Measurements from ENCODE around the gene OSBPL8. TPM values are rescaled to one million over a fixed set of nuclear protein-coding genes. Genes with fewer than 3 reads are reported as not detected.

The OSBPL8 gene
- total RNA-seq, 4 donors from 2014 or later: 50.0 to 55.0 (median 54.7) TPM

GRCh38 chr12:76537923-76538322, 21.6 kb downstream of the OSBPL8 start:
- 89% methylated on average over 2 of the region's 2 CpGs for WGBS
- no peak overlapping the region for H3K4me3 ChIP-seq
- TF ChIP-seq POLR2A (IDR thresholded peaks at IDR 0.05; ENCODE audit: low read depth) (no peak), EP300 (IDR thresholded peaks at IDR 0.05) (no peak), POLR2AphosphoS5 (IDR thresholded peaks at IDR 0.05) (no peak), CTCF (IDR thresholded peaks at IDR 0.05) (no peak)
- H3K27me3 ChIP-seq: no peaks in the 10 kb centered on the region
- intact Hi-C loops (cut with DNase I): no loop called here
- no peak for DNase-seq (ENCODE audit: extremely low spot score)
- H3K9me3 ChIP-seq: no peaks in the 10 kb centered on the region
- no peaks in the 10 kb centered on the region for H3K36me3 ChIP-seq
- H3K4me1 ChIP-seq: peaks cover 0 to 6% (median 2%) of the 10 kb centered on the region in 4 donors
- H3K27ac ChIP-seq (replicated peaks in 1 of 4): no peak overlapping the region

GRCh38 chr12:76536546-76536945, 23.0 kb downstream of the OSBPL8 start:
- Histone ChIP-seq H3K27me3 (no peaks in the 10 kb centered on the region), H3K27ac (replicated peaks in 1 of 4) (no peak overlapping the region), H3K36me3 (no peaks in the 10 kb centered on the region), H3K4me1 (peaks cover 0 to 6% (median 2%) of the 10 kb centered on the region in 4 donors), H3K9me3 (no peaks in the 10 kb centered on the region), H3K4me3 (no peak overlapping the region)
- no peak for DNase-seq (ENCODE audit: extremely low spot score)
- intact Hi-C loops (cut with DNase I): no loop called here
- 87% methylated on average over 5 of the region's 5 CpGs for WGBS
- TF ChIP-seq CTCF (IDR thresholded peaks at IDR 0.05) (no peak), POLR2A (IDR thresholded peaks at IDR 0.05; ENCODE audit: low read depth) (no peak), EP300 (IDR thresholded peaks at IDR 0.05) (no peak), POLR2AphosphoS5 (IDR thresholded peaks at IDR 0.05) (no peak)

GRCh38 chr12:76535170-76535569, 24.4 kb downstream of the OSBPL8 start:
- intact Hi-C loops (cut with DNase I): no loop called here
- H3K4me1 ChIP-seq: peaks cover 0 to 5% (median 2%) of the 10 kb centered on the region in 4 donors
- H3K36me3 ChIP-seq: no peaks in the 10 kb centered on the region
- H3K9me3 ChIP-seq: no peaks in the 10 kb centered on the region
- no peak for DNase-seq (ENCODE audit: extremely low spot score)
- TF ChIP-seq EP300 (IDR thresholded peaks at IDR 0.05): no peak
- H3K27me3 ChIP-seq: no peaks in the 10 kb centered on the region
- H3K4me3 ChIP-seq: no peak overlapping the region
- H3K27ac ChIP-seq (replicated peaks in 1 of 4): no peak overlapping the region
- 96% methylated on average over 2 of the region's 2 CpGs for WGBS

- Histone ChIP-seq H3K36me3 (no peaks in the 10 kb centered on the region), H3K4me1 (peaks cover 0 to 12% (median 0%) of the 10 kb centered on the region in 4 donors), H3K27me3 (no peaks in the 10 kb centered on the region), H3K9me3 (no peaks in the 10 kb centered on the region), H3K4me3 (no peak overlapping the region), H3K27ac (replicated peaks in 1 of 4) (no peak overlapping the region)
- TF ChIP-seq POLR2AphosphoS5 (IDR thresholded peaks at IDR 0.05) (no peak), POLR2A (IDR thresholded peaks at IDR 0.05; ENCODE audit: low read depth) (no peak), EP300 (IDR thresholded peaks at IDR 0.05) (no peak)
- no peak for DNase-seq (ENCODE audit: extremely low spot score)
- intact Hi-C loops (cut with DNase I): no loop called here
- WGBS: 91% methylated on average over 5 of the region's 5 CpGs
Observed at GRCh38 chr12:76533331-76533730, 26.2 kb downstream of the OSBPL8 start.

- DNase-seq (ENCODE audit: extremely low spot score): no peak
- no peak for TF ChIP-seq CTCF (IDR thresholded peaks at IDR 0.05)
- no peak for TF ChIP-seq POLR2AphosphoS5 (IDR thresholded peaks at IDR 0.05)
- no peak for TF ChIP-seq EP300 (IDR thresholded peaks at IDR 0.05)
- TF ChIP-seq POLR2A (IDR thresholded peaks at IDR 0.05; ENCODE audit: low read depth): no peak
- intact Hi-C loops (cut with DNase I): no loop called here
- no peak overlapping the region for H3K27ac ChIP-seq (replicated peaks in 1 of 4)
- peaks cover 0 to 12% (median 0%) of the 10 kb centered on the region in 4 donors for H3K4me1 ChIP-seq
- no peak overlapping the region for H3K4me3 ChIP-seq
- H3K9me3 ChIP-seq: no peaks in the 10 kb centered on the region
- no peaks in the 10 kb centered on the region for H3K27me3 ChIP-seq
- 95% methylated on average over 4 of the region's 4 CpGs for WGBS
- H3K36me3 ChIP-seq: no peaks in the 10 kb centered on the region
Observed at GRCh38 chr12:76532520-76532919, 27.1 kb downstream of the OSBPL8 start.

GRCh38 chr12:76531056-76531455, 28.5 kb downstream of the OSBPL8 start:
- H3K27me3 ChIP-seq: no peaks in the 10 kb centered on the region
- no peak overlapping the region for H3K27ac ChIP-seq (replicated peaks in 1 of 4)
- no peak for TF ChIP-seq POLR2A (IDR thresholded peaks at IDR 0.05; ENCODE audit: low read depth)
- no peak for TF ChIP-seq CTCF (IDR thresholded peaks at IDR 0.05)
- TF ChIP-seq EP300 (IDR thresholded peaks at IDR 0.05): no peak
- no peak for TF ChIP-seq POLR2AphosphoS5 (IDR thresholded peaks at IDR 0.05)
- no peaks in the 10 kb centered on the region for H3K36me3 ChIP-seq
- intact Hi-C loops (cut with DNase I): no loop called here
- H3K4me3 ChIP-seq: no peak overlapping the region
- no peaks in the 10 kb centered on the region for H3K9me3 ChIP-seq
- H3K4me1 ChIP-seq: peaks cover 0 to 12% (median 0%) of the 10 kb centered on the region in 4 donors
- DNase-seq (ENCODE audit: extremely low spot score): no peak

Measured in esophagus muscularis mucosa (tissue), 4 donors.